Stimulated activated memory B cell treated with anti-CD40 and anti-IgM and Interleukin-4, amounts not matched to agents 10 μg/mL and 1 μg/mL and 100 μg/mL, for 72 hours (primary cell): ENCODE data around the gene FGD5.

Experiments used
- ATAC-seq: fragments of 150-1000 bp; cut with Tn5 transposase; 2 replicates; pipeline ENCODE4 v1.10.0; 2021
- H3K27ac Mint-ChIP-seq: one replicate; pipeline ENCODE4 v1.8.0; 2022; ENCODE audit warnings: mild to moderate bottlenecking, mixed read lengths
- H3K27me3 Mint-ChIP-seq: one replicate; pipeline ENCODE4 v1.8.0; 2022; ENCODE audit warnings: mixed read lengths
- H3K36me3 Mint-ChIP-seq: one replicate; pipeline ENCODE4 v1.8.0; 2022; ENCODE audit warnings: mixed read lengths
- H3K4me1 Mint-ChIP-seq: one replicate; pipeline ENCODE4 v1.8.0; 2022; ENCODE audit warnings: mixed read lengths
- H3K4me3 Mint-ChIP-seq: one replicate; pipeline ENCODE4 v1.8.0; 2022; ENCODE audit warnings: mild to moderate bottlenecking, moderate library complexity, mixed read lengths
- H3K9me3 Mint-ChIP-seq: one replicate; pipeline ENCODE4 v1.8.0; 2022; ENCODE audit warnings: mixed read lengths

Gene FGD5

GRCh38 chr3:14784087-14784681 lies 34.6 kb upstream of the FGD5 start:
- Mint-ChIP-seq H3K9me3 (no peaks in the 10 kb centered on the region), H3K4me1 (peaks cover 5% of the 10 kb centered on the region), H3K27me3 (peaks cover 47% of the 10 kb centered on the region), H3K36me3 (no peaks in the 10 kb centered on the region), H3K4me3 (no peak overlapping the region), H3K27ac (no peak overlapping the region)
- no peak for ATAC-seq

- H3K4me3 Mint-ChIP-seq = no peak overlapping the region
- H3K36me3 Mint-ChIP-seq = no peaks in the 10 kb centered on the region
- ATAC-seq = no peak
- H3K27ac Mint-ChIP-seq = no peak overlapping the region
- peaks cover 5% of the 10 kb centered on the region for H3K4me1 Mint-ChIP-seq
- H3K9me3 Mint-ChIP-seq = no peaks in the 10 kb centered on the region
- H3K27me3 Mint-ChIP-seq = peaks cover 60% of the 10 kb centered on the region
Measured at GRCh38 chr3:14785207-14786155, 33.3 kb upstream of the FGD5 start.

GRCh38 chr3:14786369-14786768 lies 32.4 kb upstream of the FGD5 start:
- ATAC-seq = no peak
- Mint-ChIP-seq H3K9me3 (no peaks in the 10 kb centered on the region), H3K4me1 (no peaks in the 10 kb centered on the region), H3K27ac (no peak overlapping the region), H3K4me3 (no peak overlapping the region), H3K27me3 (peaks cover 69% of the 10 kb centered on the region), H3K36me3 (no peaks in the 10 kb centered on the region)

GRCh38 chr3:14787630-14788029 lies 31.1 kb upstream of the FGD5 start:
- Mint-ChIP-seq H3K36me3 (no peaks in the 10 kb centered on the region), H3K4me1 (no peaks in the 10 kb centered on the region), H3K4me3 (no peak overlapping the region), H3K9me3 (no peaks in the 10 kb centered on the region), H3K27me3 (peaks cover 78% of the 10 kb centered on the region), H3K27ac (no peak overlapping the region)
- no peak for ATAC-seq

GRCh38 chr3:14788644-14789043 lies 30.1 kb upstream of the FGD5 start:
- H3K27ac Mint-ChIP-seq = no peak overlapping the region
- H3K4me1 Mint-ChIP-seq = no peaks in the 10 kb centered on the region
- H3K9me3 Mint-ChIP-seq = no peaks in the 10 kb centered on the region
- no peak overlapping the region for H3K4me3 Mint-ChIP-seq
- no peak for ATAC-seq
- H3K36me3 Mint-ChIP-seq = no peaks in the 10 kb centered on the region
- H3K27me3 Mint-ChIP-seq = peaks cover 82% of the 10 kb centered on the region

- Mint-ChIP-seq H3K27me3 (peaks cover 82% of the 10 kb centered on the region), H3K9me3 (no peaks in the 10 kb centered on the region), H3K27ac (no peak overlapping the region), H3K4me3 (no peak overlapping the region), H3K4me1 (no peaks in the 10 kb centered on the region), H3K36me3 (no peaks in the 10 kb centered on the region)
- ATAC-seq = no peak
Measured at GRCh38 chr3:14789221-14789620, 29.5 kb upstream of the FGD5 start.

- H3K4me1 Mint-ChIP-seq = no peaks in the 10 kb centered on the region
- peaks cover 78% of the 10 kb centered on the region for H3K27me3 Mint-ChIP-seq
- H3K4me3 Mint-ChIP-seq = no peak overlapping the region
- peak; percentile 18 for ATAC-seq
- H3K27ac Mint-ChIP-seq = no peak overlapping the region
- H3K36me3 Mint-ChIP-seq = no peaks in the 10 kb centered on the region
- no peaks in the 10 kb centered on the region for H3K9me3 Mint-ChIP-seq
Measured at GRCh38 chr3:14789640-14790285, 29.0 kb upstream of the FGD5 start.

- Mint-ChIP-seq H3K4me1 (no peaks in the 10 kb centered on the region), H3K36me3 (no peaks in the 10 kb centered on the region), H3K27me3 (peaks cover 65% of the 10 kb centered on the region), H3K4me3 (no peak overlapping the region), H3K27ac (no peak overlapping the region), H3K9me3 (no peaks in the 10 kb centered on the region)
- no peak for ATAC-seq
Measured at GRCh38 chr3:14791343-14791945, 27.3 kb upstream of the FGD5 start.

- H3K4me1 Mint-ChIP-seq = no peaks in the 10 kb centered on the region
- no peak for ATAC-seq
- H3K4me3 Mint-ChIP-seq = no peak overlapping the region
- H3K9me3 Mint-ChIP-seq = no peaks in the 10 kb centered on the region
- peaks cover 57% of the 10 kb centered on the region for H3K27me3 Mint-ChIP-seq
- H3K36me3 Mint-ChIP-seq = no peaks in the 10 kb centered on the region
- H3K27ac Mint-ChIP-seq = no peak overlapping the region
Measured at GRCh38 chr3:14792691-14793121, 26.1 kb upstream of the FGD5 start.

GRCh38 chr3:14793126-14793857 lies 25.5 kb upstream of the FGD5 start:
- no peaks in the 10 kb centered on the region for H3K36me3 Mint-ChIP-seq
- no peaks in the 10 kb centered on the region for H3K9me3 Mint-ChIP-seq
- peaks cover 51% of the 10 kb centered on the region for H3K27me3 Mint-ChIP-seq
- H3K4me3 Mint-ChIP-seq = no peak overlapping the region
- no peaks in the 10 kb centered on the region for H3K4me1 Mint-ChIP-seq
- no peak overlapping the region for H3K27ac Mint-ChIP-seq
- ATAC-seq = no peak

- no peak for ATAC-seq
- Mint-ChIP-seq H3K4me1 (no peaks in the 10 kb centered on the region), H3K27me3 (peaks cover 50% of the 10 kb centered on the region), H3K4me3 (no peak overlapping the region), H3K27ac (no peak overlapping the region), H3K36me3 (no peaks in the 10 kb centered on the region), H3K9me3 (no peaks in the 10 kb centered on the region)
Measured at GRCh38 chr3:14793858-14794234, 24.9 kb upstream of the FGD5 start.

GRCh38 chr3:14794435-14794834 lies 24.3 kb upstream of the FGD5 start:
- no peaks in the 10 kb centered on the region for H3K9me3 Mint-ChIP-seq
- peaks cover 47% of the 10 kb centered on the region for H3K27me3 Mint-ChIP-seq
- H3K4me3 Mint-ChIP-seq = no peak overlapping the region
- H3K4me1 Mint-ChIP-seq = no peaks in the 10 kb centered on the region
- no peaks in the 10 kb centered on the region for H3K36me3 Mint-ChIP-seq
- no peak overlapping the region for H3K27ac Mint-ChIP-seq
- ATAC-seq = no peak

GRCh38 chr3:14795996-14796395 lies 22.8 kb upstream of the FGD5 start:
- H3K4me3 Mint-ChIP-seq = no peak overlapping the region
- no peak overlapping the region for H3K27ac Mint-ChIP-seq
- ATAC-seq = no peak
- H3K27me3 Mint-ChIP-seq = peaks cover 39% of the 10 kb centered on the region
- H3K36me3 Mint-ChIP-seq = no peaks in the 10 kb centered on the region
- H3K4me1 Mint-ChIP-seq = no peaks in the 10 kb centered on the region
- no peaks in the 10 kb centered on the region for H3K9me3 Mint-ChIP-seq

GRCh38 chr3:14796403-14797077 lies 22.2 kb upstream of the FGD5 start:
- H3K36me3 Mint-ChIP-seq = no peaks in the 10 kb centered on the region
- no peak for ATAC-seq
- H3K4me3 Mint-ChIP-seq = no peak overlapping the region
- no peak overlapping the region for H3K27ac Mint-ChIP-seq
- H3K4me1 Mint-ChIP-seq = no peaks in the 10 kb centered on the region
- no peaks in the 10 kb centered on the region for H3K9me3 Mint-ChIP-seq
- peaks cover 34% of the 10 kb centered on the region for H3K27me3 Mint-ChIP-seq
